GM21717 (cell line): ENCODE results near the gene PTPN13.
"Not testable (repeated sequence)": the region's sequence is repeated elsewhere in the genome, so short reads cannot be mapped to it uniquely, and the experiment has no call there.

Experiments
- ATAC-seq: cut with Tn5 transposase; IDR thresholded peaks from one replicate; pipeline ENCODE4 v1.9.1; 2021; ENCODE audit warnings: mild to moderate bottlenecking, moderate library complexity; ENCODE audit not compliant: unreplicated experiment

PTPN13 gene

GRCh38 chr4:86688026-86688425 is 93.9 kb downstream of the PTPN13 start:
- ATAC-seq = no peak

GRCh38 chr4:86704601-86705000 is 110.5 kb downstream of the PTPN13 start:
- no peak for ATAC-seq

GRCh38 chr4:86706923-86707597 is 112.9 kb downstream of the PTPN13 start:
- no peak for ATAC-seq

GRCh38 chr4:86717651-86718050 is 123.5 kb downstream of the PTPN13 start:
- no peak for ATAC-seq

- ATAC-seq = no peak
Observed at GRCh38 chr4:86718152-86718551, 124.0 kb downstream of the PTPN13 start.

- ATAC-seq = not testable (repeated sequence)
Observed at GRCh38 chr4:86719149-86719548, 125.0 kb downstream of the PTPN13 start.

- no peak for ATAC-seq
Observed at GRCh38 chr4:86720508-86721068, 126.5 kb downstream of the PTPN13 start.

GRCh38 chr4:86721412-86721811 is 127.3 kb downstream of the PTPN13 start:
- no peak for ATAC-seq

GRCh38 chr4:86730310-86730709 is 136.2 kb downstream of the PTPN13 start:
- no peak for ATAC-seq

- no peak for ATAC-seq
Observed at GRCh38 chr4:86737244-86737643, 143.1 kb downstream of the PTPN13 start.

- no peak for ATAC-seq
Observed at GRCh38 chr4:86741846-86742245, 147.7 kb downstream of the PTPN13 start.

- ATAC-seq = no peak
Observed at GRCh38 chr4:86744570-86744969, 150.5 kb downstream of the PTPN13 start.

- ATAC-seq = no peak
Observed at GRCh38 chr4:86749121-86749520, 155.0 kb downstream of the PTPN13 start.

GRCh38 chr4:86755388-86755787 is 161.3 kb downstream of the PTPN13 start:
- ATAC-seq = no peak

- ATAC-seq = no peak
Observed at GRCh38 chr4:86757468-86757867, 163.4 kb downstream of the PTPN13 start.

GRCh38 chr4:86759298-86759697 is 165.2 kb downstream of the PTPN13 start:
- ATAC-seq = no peak

GRCh38 chr4:86762649-86763048 is 168.5 kb downstream of the PTPN13 start:
- ATAC-seq = no peak

GRCh38 chr4:86769794-86770193 is 175.7 kb downstream of the PTPN13 start:
- ATAC-seq = no peak

GRCh38 chr4:86771141-86771540 is 177.0 kb downstream of the PTPN13 start:
- no peak for ATAC-seq

- no peak for ATAC-seq
Observed at GRCh38 chr4:86775061-86775460, 180.9 kb downstream of the PTPN13 start.

- ATAC-seq = no peak
Observed at GRCh38 chr4:86778175-86778574, 184.1 kb downstream of the PTPN13 start.

- no peak for ATAC-seq
Observed at GRCh38 chr4:86788826-86789225, 194.7 kb downstream of the PTPN13 start.

- ATAC-seq = no peak
Observed at GRCh38 chr4:86791126-86791525, 197.0 kb downstream of the PTPN13 start.
